ENCODE results near the gene OPN4.

- no peak for TF ChIP-seq CTCF (IDR thresholded peaks at IDR 0.05; ENCODE audit: insufficient read depth, low read depth, low read length)
- TF ChIP-seq EZH2 (IDR thresholded peaks at IDR 0.05; ENCODE audit: insufficient read depth, low read length): no peak
These were observed 50.8 kb downstream of the OPN4 start for GRCh38 chr10:86705139-86705538.

All from astrocyte (in vitro differentiated cells and primary cell).